IMR-90 (cell line): Measurements from ENCODE around the gene AKAP13.
A peak's percentile ranks its signal among the peaks of the same experiment; 100 is the strongest.

Experiments used
- BHLHE40 ChIP-seq: fragments of 150-350 bp; IDR thresholded peaks from 2 replicates; pipeline ENCODE4 v1.6.1; 2016; ENCODE audit warnings: mild to moderate bottlenecking, low read depth, low read length
- CTCF ChIP-seq: conservative IDR thresholded peaks from 2 replicates; pipeline ENCODE4 v1.5.1; 2012; ENCODE audit warnings: mild to moderate bottlenecking, low read depth, low read length, improper control_type of control experiment
- ELK1 ChIP-seq: fragments of 150-350 bp; IDR thresholded peaks from 2 replicates; pipeline ENCODE4 v1.6.1; 2016; ENCODE audit warnings: low read depth, mild to moderate bottlenecking, low read length, moderate library complexity, borderline replicate concordance
- FOS ChIP-seq: fragments of 150-350 bp; IDR thresholded peaks from 2 replicates; pipeline ENCODE4 v1.6.1; 2016; ENCODE audit warnings: low read depth, low read length
- POLR2A ChIP-seq: IDR thresholded peaks from 2 replicates; pipeline ENCODE4 v1.6.1; 2012; ENCODE audit warnings: mild to moderate bottlenecking, low read depth, low read length
- USF2 ChIP-seq: fragments of 150-350 bp; IDR thresholded peaks from 2 replicates; pipeline ENCODE4 v1.6.1; 2017; ENCODE audit warnings: mild to moderate bottlenecking, antibody characterized with exemption, low read length, low read depth

- TF ChIP-seq CTCF: no peak; the same call in 1 of the 2 replicates
- no peak for TF ChIP-seq FOS
- peak; percentile 11; the same call in 1 of the 2 replicates for TF ChIP-seq USF2
- TF ChIP-seq ELK1: no peak
- TF ChIP-seq POLR2A: no peak
- TF ChIP-seq BHLHE40: peak; percentile 92
These were observed 97.3 kb downstream of the AKAP13 start for GRCh38 chr15:85477730-85478129.
